Adrenal gland (tissue), 12 donors: ENCODE measurements around the gene PKIB. TPM values are rescaled to one million over a fixed set of nuclear protein-coding genes. Genes with fewer than 3 reads are reported as not detected.
"Not testable (repeated sequence)": the region's sequence is repeated elsewhere in the genome, so short reads cannot be mapped to it uniquely, and the experiment has no call there.

ENCODE experiments used
- DNase-seq, 7 donors: peaks; one replicate each; pipeline ENCODE4 v3.0.0-alpha.2; 2019 to 2020
- H3K27ac ChIP-seq, 5 donors: fragments of 200-600 bp; sonication (generic) in 4 of 5; 1 replicate in 3 of 5; 2 replicates in 2 of 5; pipeline versions ENCODE4 v1.5.1 to v1.8.0; 2016 to 2020; ENCODE audit warnings: mild to moderate bottlenecking in 1 of 5
- H3K27me3 ChIP-seq: fragments of 200-600 bp; 2 replicates; pipeline ENCODE4 v1.8.0; 2021
- H3K36me3 ChIP-seq, 2 donors: fragments of 200-600 bp; replicated peaks in 1 of 2; 1 replicate in 1 of 2; 2 replicates in 1 of 2; pipeline versions ENCODE4 v1.5.1 to v1.8.0; 2018 to 2022
- H3K4me1 ChIP-seq, 2 donors: fragments of 200-600 bp; replicated peaks in 1 of 2; 1 replicate in 1 of 2; 2 replicates in 1 of 2; pipeline versions ENCODE4 v1.5.1 to v1.8.0; 2018 to 2021
- H3K4me3 ChIP-seq, 4 donors: fragments of 200-600 bp; sonication (generic) in 3 of 4; one replicate each; pipeline ENCODE4 v1.5.1; 2016 to 2018
- H3K9me3 ChIP-seq, 3 donors: fragments of 200-600 bp; sonication (generic) in 1 of 3; replicated peaks in 1 of 3; 1 replicate in 2 of 3; 2 replicates in 1 of 3; pipeline versions ENCODE4 v1.5.1 to v1.8.0; 2016 to 2021
- POLR2A ChIP-seq, 2 donors: fragments of 450-650 bp; IDR thresholded peaks; one replicate each; pipeline ENCODE4 v1.6.1; 2017; ENCODE audit warnings: antibody characterized with exemption in 2 of 2, mild to moderate bottlenecking in 2 of 2, moderate library complexity in 1 of 2
- WGBS, 4 donors: extraction: QIAGEN DNeasy Blood & Tissue Kit in 2 of 4; methylation state at CpG; one replicate each; pipeline versions ENCODE4 v1.1.5 to v1.1.7; 2013 to 2017; 5-methylcytosine and 5-hydroxymethylcytosine counted together
- intact Hi-C, 2 donors: fragments of 100-400 bp; cut with DNase I; formaldehyde crosslinking; loops; one replicate each; pipeline versions ENCODE4 v1.14.1 to v1.15.0; 2022 to 2023
- polyA plus RNA-seq, 3 donors: library from polyadenylated mRNA; stranded (reverse); fragments of 200-250 nt in 2 of 3; fragments of 350-450 nt in 1 of 3; fragmentation: Illumina TruSeq in 1 of 3; extraction: RNeasy Lipid Tissue Mini Kit (QIAGEN cat#74804) in 1 of 3; gene quantifications; one replicate each; pipeline ENCODE4 v1.2.3, GENCODE V29; 2013 to 2014
- total RNA-seq, 9 donors: library from RNA; depleted of rRNA in 4 of 9; stranded (reverse); fragments of >200 nt in 4 of 9; fragments of 120-200 nt in 1 of 9; fragmentation: NEBNext Ultra II Directional in 1 of 9; extraction: Animal tissue kit (Norgen Biotek cat#: 25700) in 1 of 9; gene quantifications; one replicate each; pipeline versions ENCODE4 v1.1.0 to v1.2.4, GENCODE V29; 2013 to 2023
- TF ChIP-seq, protein P1 (sequence below), 6 experiments: fragments of 450-650 bp in 4 of 6; fragments of 200-600 bp in 2 of 6; sonication (generic) in 1 of 6; IDR thresholded peaks; 1 replicate in 5 of 6; 2 replicates in 1 of 6; pipeline versions ENCODE4 v1.5.1 to v1.8.0; 2016 to 2021; ENCODE audit warnings: antibody characterized with exemption in 6 of 6, mild to moderate bottlenecking in 2 of 6, moderate library complexity in 1 of 6
- donor health status: healthy with polysubstance abuse.
- donor health status: Bipolar disorder and iron deficiency.
- donor health status: DM: yes; HTN: yes; CAD: no.
- donor health status: DM: no; HTN: no; CAD: no.
- donor health status: DM: no; HTN: no; CAD: no.
- donor health status: DM: yes; HTN: yes; CAD: no.

PKIB gene
- total and polyA plus RNA-seq, 12 donors: 0.48 to 6.2 (median 2.5) TPM

DNA sequence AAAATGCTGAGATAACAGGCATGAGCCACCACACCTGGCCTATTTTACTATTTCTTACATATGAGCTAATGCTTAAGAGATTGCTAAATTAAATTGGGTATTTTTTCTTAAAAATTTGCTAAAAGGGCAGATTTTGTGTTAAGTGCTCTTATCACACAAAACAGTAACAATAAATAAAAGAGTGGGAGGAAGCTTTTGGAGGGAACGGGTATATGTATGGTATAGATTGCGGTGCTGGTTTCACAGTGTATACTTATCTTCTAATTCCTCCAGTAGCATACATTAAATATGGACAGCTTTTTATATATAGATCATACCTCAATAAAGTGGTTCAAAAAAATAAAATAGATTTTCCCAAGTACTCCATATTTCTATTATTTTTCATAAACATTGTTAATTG, 129.9 kb downstream of the PKIB start:
- Histone ChIP-seq H3K9me3 (no peaks in the 10 kb centered on the region), H3K27ac (no peak overlapping the region), H3K4me3 (no peak overlapping the region), H3K36me3 (no peaks in the 10 kb centered on the region), H3K27me3 (no peaks in the 10 kb centered on the region), H3K4me1 (no peaks in the 10 kb centered on the region)
- intact Hi-C loops: no loop called here
- DNase-seq: no peak
- TF ChIP-seq, protein P1, sequence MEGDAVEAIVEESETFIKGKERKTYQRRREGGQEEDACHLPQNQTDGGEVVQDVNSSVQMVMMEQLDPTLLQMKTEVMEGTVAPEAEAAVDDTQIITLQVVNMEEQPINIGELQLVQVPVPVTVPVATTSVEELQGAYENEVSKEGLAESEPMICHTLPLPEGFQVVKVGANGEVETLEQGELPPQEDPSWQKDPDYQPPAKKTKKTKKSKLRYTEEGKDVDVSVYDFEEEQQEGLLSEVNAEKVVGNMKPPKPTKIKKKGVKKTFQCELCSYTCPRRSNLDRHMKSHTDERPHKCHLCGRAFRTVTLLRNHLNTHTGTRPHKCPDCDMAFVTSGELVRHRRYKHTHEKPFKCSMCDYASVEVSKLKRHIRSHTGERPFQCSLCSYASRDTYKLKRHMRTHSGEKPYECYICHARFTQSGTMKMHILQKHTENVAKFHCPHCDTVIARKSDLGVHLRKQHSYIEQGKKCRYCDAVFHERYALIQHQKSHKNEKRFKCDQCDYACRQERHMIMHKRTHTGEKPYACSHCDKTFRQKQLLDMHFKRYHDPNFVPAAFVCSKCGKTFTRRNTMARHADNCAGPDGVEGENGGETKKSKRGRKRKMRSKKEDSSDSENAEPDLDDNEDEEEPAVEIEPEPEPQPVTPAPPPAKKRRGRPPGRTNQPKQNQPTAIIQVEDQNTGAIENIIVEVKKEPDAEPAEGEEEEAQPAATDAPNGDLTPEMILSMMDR (IDR thresholded peaks at IDR 0.05): no peak
- TF ChIP-seq POLR2A (IDR thresholded peaks at IDR 0.05): no peak
- WGBS, 4 donors: 88 to 95% (median 91%) methylated on average over 2 of the region's 2 CpGs

DNA sequence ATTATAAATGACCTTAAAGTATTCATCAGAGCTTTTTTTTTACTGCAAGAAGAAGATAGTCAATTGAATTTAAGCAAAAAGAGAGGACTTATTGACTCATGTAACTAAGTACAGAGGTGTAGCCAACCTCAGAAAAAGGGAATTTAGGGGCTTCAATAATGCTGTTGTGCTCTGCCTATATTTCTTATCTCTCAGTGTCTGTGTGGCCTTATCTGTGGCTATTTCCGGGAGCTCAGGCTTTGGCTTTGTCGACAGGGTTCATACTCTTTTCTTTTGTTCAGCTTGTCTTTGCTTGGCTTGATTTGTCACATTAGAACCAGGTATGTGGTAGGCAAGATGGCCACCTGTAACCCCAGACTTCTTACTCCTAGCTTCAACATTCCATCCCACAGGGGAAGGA, 130.7 kb downstream of the PKIB start:
- DNase-seq: no peak
- Histone ChIP-seq H3K27ac (no peak overlapping the region), H3K4me1 (no peaks in the 10 kb centered on the region), H3K9me3 (no peaks in the 10 kb centered on the region), H3K27me3 (no peaks in the 10 kb centered on the region), H3K4me3 (no peak overlapping the region), H3K36me3 (no peaks in the 10 kb centered on the region)
- no peak for TF ChIP-seq POLR2A (IDR thresholded peaks at IDR 0.05)
- TF ChIP-seq, protein P1 (IDR thresholded peaks at IDR 0.05): no peak
- intact Hi-C loops: no loop called here
- 47 to 70% (median 56%) methylated on average over 2 of the region's 2 CpGs for WGBS, 4 donors

DNA sequence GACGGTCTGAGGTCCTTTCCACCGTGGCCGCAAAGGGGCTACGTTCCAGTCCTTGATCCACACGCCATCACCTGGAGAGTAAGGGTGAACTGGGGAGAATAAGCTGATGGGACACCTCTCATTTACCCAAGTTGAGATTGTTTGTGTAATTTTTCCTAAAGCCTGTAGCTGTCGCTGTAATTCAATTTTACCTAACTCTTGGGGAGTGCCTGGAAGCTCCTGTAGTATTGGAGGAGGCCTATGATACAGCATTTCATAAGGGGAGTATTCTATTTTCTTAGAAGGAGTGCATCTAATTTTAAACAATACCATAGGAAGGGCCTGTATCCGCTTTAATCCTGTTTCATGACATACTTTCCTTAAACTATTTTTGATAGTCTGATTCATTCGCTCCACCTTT, 134.0 kb downstream of the PKIB start:
- H3K27ac ChIP-seq, H3K27me3 ChIP-seq, H3K4me1 ChIP-seq, H3K9me3 ChIP-seq, H3K4me3 ChIP-seq, H3K36me3 ChIP-seq: not testable (repeated sequence)
- DNase-seq: peak in 1 of 7 donors; percentile 4
- TF ChIP-seq, protein P1 (IDR thresholded peaks at IDR 0.05): peak in 2 of 6 experiments; percentile 34 to 45
- intact Hi-C loops: loop anchor here in 1 of 2 donors (2.0 kb wide), 1 partner anchor 95 kb away; no protein-coding TSS in a partner anchor
- 22 to 32% (median 27%) methylated on average over 8 of the region's 8 CpGs for WGBS, 4 donors

DNA sequence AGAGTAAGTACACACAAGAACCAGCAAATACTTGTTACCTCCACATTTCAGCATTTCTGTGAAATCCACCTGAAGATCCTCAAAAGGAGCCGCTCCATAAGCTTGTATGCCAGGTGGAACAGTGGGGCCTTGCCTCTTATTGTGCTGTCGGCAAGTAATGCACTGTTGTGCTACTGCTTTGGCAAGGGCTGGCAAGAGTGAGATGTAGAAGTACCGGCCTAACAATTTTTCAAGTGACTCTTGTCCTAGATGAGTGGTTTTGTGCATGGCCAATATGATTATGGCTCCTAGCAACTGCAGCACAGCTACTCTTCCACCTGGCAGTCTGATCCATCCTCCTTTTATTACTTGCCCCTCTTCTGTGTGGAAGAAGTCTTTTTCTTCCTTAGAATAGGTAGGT, 134.7 kb downstream of the PKIB start:
- not testable (repeated sequence) for H3K9me3 ChIP-seq, H3K4me3 ChIP-seq, H3K27me3 ChIP-seq, H3K27ac ChIP-seq, H3K36me3 ChIP-seq, H3K4me1 ChIP-seq, DNase-seq
- 68 to 80% (median 79%) methylated on average over 3 of the region's 3 CpGs for WGBS, 4 donors
- intact Hi-C loops: loop anchor here (2.0 to 5.0 kb wide), 2 partner anchors 92 to 94 kb away; no protein-coding TSS in a partner anchor

DNA sequence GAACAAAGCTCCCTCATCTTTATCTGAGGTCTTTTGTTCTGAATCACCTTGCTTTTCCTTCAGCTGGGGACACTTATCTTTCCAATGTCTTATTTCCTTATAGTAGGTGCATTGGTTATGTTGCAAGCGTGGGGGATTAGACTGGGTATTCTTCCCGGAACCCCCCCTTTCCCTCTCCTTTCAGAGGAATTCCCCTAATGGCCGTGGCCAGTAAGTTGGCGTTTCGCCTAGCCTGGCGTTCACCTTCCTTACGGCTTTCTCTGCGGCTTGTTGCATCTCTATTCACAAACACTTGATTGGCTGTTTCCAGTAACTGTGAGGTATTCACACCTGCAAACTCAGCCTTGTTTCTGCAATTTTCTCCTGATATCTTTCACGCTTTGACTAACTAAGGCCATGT, 136.5 kb downstream of the PKIB start:
- intact Hi-C loops: loop anchor here in 1 of 2 donors (5.0 kb wide), 1 partner anchor 91 kb away; no protein-coding TSS in a partner anchor
- H3K9me3 ChIP-seq: no peaks in the 10 kb centered on the region
- TF ChIP-seq, protein P1 (IDR thresholded peaks at IDR 0.05): no peak
- DNase-seq: no peak
- no peak overlapping the region for H3K4me3 ChIP-seq
- no peaks in the 10 kb centered on the region for H3K27me3 ChIP-seq
- 75 to 88% (median 82%) methylated on average over 9 of the region's 9 CpGs for WGBS, 4 donors
- H3K27ac ChIP-seq: no peak overlapping the region
- no peaks in the 10 kb centered on the region for H3K36me3 ChIP-seq
- no peaks in the 10 kb centered on the region for H3K4me1 ChIP-seq
